ENCODE measurements around the gene KRTAP10-7. TPM values are rescaled to one million over a fixed set of nuclear protein-coding genes. Genes with fewer than 3 reads are reported as not detected.
"Not testable (repeated sequence)": the region's sequence is repeated elsewhere in the genome, so short reads cannot be mapped to it uniquely, and the experiment has no call there.

Gene KRTAP10-7
- total RNA-seq, 1 experiment from 2014 or later = not detected

DNA sequence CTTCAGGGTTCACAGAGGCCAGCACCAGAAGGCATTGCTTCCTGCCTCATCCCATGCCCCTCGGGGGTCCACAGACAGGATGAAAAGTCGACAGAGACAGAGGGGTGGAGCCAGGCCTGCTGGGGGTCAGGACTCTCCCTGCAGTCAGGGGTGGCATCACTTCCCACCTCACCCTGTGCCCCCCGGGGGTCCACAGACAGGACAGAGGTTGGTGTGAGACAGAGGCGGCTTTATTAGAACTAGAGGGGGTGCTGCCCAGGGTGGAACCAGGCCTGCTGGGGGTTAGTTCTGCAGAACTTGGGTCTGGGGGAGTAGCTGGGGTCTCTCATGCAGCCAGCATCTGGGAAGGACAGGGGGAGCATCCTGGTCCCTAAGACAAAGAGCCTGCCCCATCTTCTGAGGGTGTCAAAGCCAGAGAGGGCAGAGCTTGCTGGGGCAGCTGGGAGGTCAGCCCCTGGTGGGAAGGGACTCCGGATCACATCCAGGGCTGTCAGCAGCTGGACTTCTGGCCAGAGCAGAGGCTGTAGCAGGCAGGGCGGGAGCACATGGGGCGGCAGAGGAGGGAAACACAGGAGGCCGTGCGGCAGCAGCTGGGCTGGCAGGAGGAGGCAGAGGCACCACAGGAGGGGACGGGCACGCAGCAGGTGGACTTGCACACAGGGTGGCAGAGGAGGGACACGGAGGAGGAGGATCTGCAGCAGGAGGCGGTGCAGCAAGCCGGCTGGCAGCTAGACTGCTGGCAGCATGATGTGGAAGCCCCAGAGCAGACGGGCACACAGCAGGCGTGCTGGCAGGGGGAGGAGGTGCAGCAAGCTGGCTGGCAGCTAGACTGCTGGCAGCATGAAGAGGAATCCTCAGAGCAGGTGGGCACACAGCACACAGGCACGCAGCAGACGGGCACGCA, 9.2 kb upstream of the KRTAP10-7 start:
- H3K4me2 ChIP-seq (ENCODE audit: low read depth, low read length, poor library complexity, severe bottlenecking) = not testable (repeated sequence)

DNA sequence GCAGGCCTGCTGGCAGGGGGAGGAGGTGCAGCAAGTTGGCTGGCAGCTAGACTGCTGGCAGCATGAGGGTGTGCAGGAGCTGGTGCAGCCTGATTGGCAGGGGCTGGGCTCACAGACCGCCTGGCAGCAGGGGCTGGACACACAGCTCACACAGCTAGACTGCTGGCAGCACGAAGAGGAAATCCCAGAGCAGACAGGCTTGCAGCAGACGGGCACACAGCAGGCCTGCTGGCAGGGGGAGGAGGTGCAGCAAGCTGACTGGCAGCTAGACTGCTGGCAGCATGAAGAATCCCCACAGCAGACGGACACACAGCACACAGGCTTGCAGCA, 8.6 kb upstream of the KRTAP10-7 start:
- not testable (repeated sequence) for H3K27me3 ChIP-seq (ENCODE audit: low read length); H3K4me2 ChIP-seq (ENCODE audit: low read depth, low read length, poor library complexity, severe bottlenecking); H3K4me1 ChIP-seq (ENCODE audit: low read length); H3K79me2 ChIP-seq (ENCODE audit: low read length); H3K9me3 ChIP-seq (ENCODE audit: low read length); H4K20me1 ChIP-seq (ENCODE audit: insufficient read depth, low read depth, low read length); H3K27ac ChIP-seq (ENCODE audit: low read length); H3K9me2 ChIP-seq (replicated peaks; ENCODE audit: insufficient read depth, low read length); H2AFZ ChIP-seq (ENCODE audit: low read length); H3K36me3 ChIP-seq (ENCODE audit: insufficient read depth, low read length); H3K4me3 ChIP-seq (ENCODE audit: low read length); DNase-seq; H3K9ac ChIP-seq (ENCODE audit: low read length)

More for the DNA sequence above, 9.2 kb upstream of the KRTAP10-7 start:
- not testable (repeated sequence) for H3K27me3 ChIP-seq (ENCODE audit: low read length); H3K36me3 ChIP-seq (ENCODE audit: insufficient read depth, low read length); H3K27ac ChIP-seq (ENCODE audit: low read length); H3K9ac ChIP-seq (ENCODE audit: low read length); H3K79me2 ChIP-seq (ENCODE audit: low read length); H2AFZ ChIP-seq (ENCODE audit: low read length); H3K4me1 ChIP-seq (ENCODE audit: low read length); H3K9me2 ChIP-seq (replicated peaks; ENCODE audit: insufficient read depth, low read length); H4K20me1 ChIP-seq (ENCODE audit: insufficient read depth, low read depth, low read length); H3K9me3 ChIP-seq (ENCODE audit: low read length); H3K4me3 ChIP-seq (ENCODE audit: low read length); DNase-seq

DNA sequence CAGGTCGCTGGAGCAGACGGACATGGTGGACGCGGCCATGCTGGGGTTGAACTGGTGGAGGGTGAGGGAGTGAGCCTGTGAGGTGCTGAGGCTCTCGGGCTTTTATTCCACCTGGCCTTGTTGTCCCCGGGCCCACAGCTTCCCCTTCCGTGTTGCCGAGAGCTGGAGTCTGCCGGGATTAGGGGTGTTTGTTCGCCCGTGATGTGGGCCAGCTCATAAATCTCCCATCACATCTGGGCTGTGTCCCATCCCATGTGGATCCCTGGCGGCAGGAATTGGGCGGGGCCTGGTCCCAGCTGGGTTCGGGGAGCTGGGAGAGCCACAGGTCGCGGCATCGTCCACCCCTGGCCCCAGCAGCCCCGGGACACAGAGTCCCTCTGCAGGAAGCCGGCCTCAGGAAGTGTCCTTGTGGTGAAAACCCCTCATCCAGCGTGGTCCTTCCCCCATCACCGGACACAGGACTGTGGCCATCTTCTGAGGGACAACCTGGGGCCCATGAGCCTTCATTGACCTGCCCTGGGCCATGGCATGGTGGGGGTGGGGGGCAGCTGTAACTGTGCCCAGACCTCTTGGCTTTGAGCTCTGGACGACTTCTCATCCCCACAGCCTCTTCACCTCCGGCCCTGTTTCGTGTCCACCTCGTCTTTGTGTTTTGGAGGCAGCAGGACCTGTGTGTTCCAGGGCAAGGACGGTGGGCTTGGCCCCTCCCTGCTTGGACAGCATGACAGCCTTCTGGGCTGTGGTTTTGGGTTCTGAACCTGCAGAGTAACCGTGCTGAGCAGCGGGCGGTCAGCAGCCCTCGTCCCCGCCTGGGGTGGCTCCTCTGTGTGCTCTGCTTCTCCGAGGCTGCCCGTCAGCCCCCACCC, 7.7 kb upstream of the KRTAP10-7 start, which contains the start of gene KRTAP10-6:
Gene KRTAP10-6 (minus strand): TSS at position 60 of the 866 bp plus-strand sequence. CDS start 21 bp downstream, at position 39.
- Histone ChIP-seq H4K20me1 (ENCODE audit: insufficient read depth, low read depth, low read length) (no peaks in the 10 kb centered on the region), H3K4me2 (ENCODE audit: low read depth, low read length, poor library complexity, severe bottlenecking) (no peak within 1 kb of the TSS)

DNA sequence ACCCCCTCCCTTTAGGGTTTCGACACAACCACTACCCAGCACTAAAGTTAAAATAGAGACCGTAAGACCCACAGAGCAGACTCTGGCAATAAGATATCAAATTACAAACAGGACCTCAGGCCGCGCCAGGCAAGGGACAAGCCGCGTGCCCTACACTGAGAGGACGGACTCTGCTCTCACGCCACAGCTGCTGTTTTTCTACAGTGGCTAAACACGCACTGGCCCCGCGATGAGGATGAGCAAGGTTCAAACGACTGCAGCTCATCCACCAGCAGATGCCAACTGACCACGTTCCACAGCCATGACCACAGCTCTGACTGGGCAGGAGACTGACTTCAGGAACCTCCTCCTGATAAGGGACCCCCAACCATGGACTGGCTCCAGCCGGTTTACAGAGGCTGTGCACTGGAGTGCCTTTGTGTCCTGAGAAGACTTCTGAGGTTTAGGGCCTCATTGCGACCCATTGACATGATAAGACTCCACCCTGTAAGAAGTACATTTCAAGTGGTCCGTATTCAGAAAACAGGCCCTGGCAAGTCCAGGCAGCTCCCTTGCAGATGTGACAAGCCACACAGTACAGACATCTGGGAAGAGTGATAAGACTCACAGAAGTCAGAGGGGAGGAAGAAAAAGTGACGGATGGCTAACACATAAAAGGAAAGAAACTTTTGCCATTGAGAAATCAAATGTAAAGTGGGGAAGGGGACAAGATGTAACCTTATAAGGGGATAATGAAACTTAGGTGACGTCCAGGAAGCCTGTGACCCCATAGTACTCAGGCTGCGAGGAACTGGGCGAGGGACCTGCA, 6.6 kb upstream of the KRTAP10-7 start:
- Histone ChIP-seq H3K27me3 (ENCODE audit: low read length) (no peaks in the 10 kb centered on the region), H3K4me2 (ENCODE audit: low read depth, low read length, poor library complexity, severe bottlenecking) (no peak overlapping the region), H4K20me1 (ENCODE audit: insufficient read depth, low read depth, low read length) (no peaks in the 10 kb centered on the region), H3K79me2 (ENCODE audit: low read length) (no peaks in the 10 kb centered on the region), H3K9me2 (replicated peaks; ENCODE audit: insufficient read depth, low read length) (no peaks in the 10 kb centered on the region), H3K4me1 (ENCODE audit: low read length) (no peaks in the 10 kb centered on the region), H3K4me3 (ENCODE audit: low read length) (no peak overlapping the region), H2AFZ (ENCODE audit: low read length) (no peak overlapping the region), H3K27ac (ENCODE audit: low read length) (no peak overlapping the region), H3K36me3 (ENCODE audit: insufficient read depth, low read length) (no peaks in the 10 kb centered on the region), H3K9ac (ENCODE audit: low read length) (no peak overlapping the region), H3K9me3 (ENCODE audit: low read length) (no peaks in the 10 kb centered on the region)
- DNase-seq = no peak

More for the DNA sequence above, 7.7 kb upstream of the KRTAP10-7 start, which contains the start of gene KRTAP10-6:
- Histone ChIP-seq H3K27me3 (ENCODE audit: low read length) (no peaks in the 10 kb centered on the region), H2AFZ (ENCODE audit: low read length) (no peak within 1 kb of the TSS), H3K4me3 (ENCODE audit: low read length) (no peak within 1 kb of the TSS), H3K9me3 (ENCODE audit: low read length) (no peaks in the 10 kb centered on the region), H3K9me2 (replicated peaks; ENCODE audit: insufficient read depth, low read length) (no peaks in the 10 kb centered on the region), H3K36me3 (ENCODE audit: insufficient read depth, low read length) (no peaks in the 10 kb centered on the region), H3K9ac (ENCODE audit: low read length) (no peak within 1 kb of the TSS), H3K27ac (ENCODE audit: low read length) (no peak within 1 kb of the TSS), H3K79me2 (ENCODE audit: low read length) (no peaks in the 10 kb centered on the region), H3K4me1 (ENCODE audit: low read length) (no peaks in the 10 kb centered on the region)
- no peak for DNase-seq

DNA sequence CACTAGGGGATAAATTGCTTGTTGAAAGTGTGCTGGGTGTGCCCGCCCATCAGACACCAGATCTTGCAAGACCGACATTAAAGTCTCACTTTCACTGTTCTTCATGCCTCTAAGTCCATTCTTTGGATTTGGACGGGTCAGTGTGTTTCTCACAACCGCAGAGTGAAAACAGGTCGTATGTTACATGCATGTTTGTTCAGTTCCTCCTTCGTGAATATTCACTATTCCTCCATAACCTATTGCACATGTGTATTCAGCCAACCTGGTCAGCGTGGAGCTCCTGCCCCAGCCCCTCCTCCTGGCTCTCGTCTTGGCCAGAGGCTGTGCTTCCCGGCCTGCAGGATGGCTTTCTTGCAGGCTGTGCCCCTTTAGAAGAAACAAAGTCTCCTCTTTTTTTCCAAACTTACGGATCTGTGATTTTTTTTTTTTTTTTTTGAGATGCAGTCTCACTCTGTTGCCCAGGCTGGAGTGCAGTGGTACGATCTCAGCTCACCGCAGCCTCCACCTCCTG, 5.9 kb upstream of the KRTAP10-7 start:
- Histone ChIP-seq H3K9ac (ENCODE audit: low read length) (no peak overlapping the region), H2AFZ (ENCODE audit: low read length) (no peak overlapping the region), H3K9me2 (replicated peaks; ENCODE audit: insufficient read depth, low read length) (no peaks in the 10 kb centered on the region), H4K20me1 (ENCODE audit: insufficient read depth, low read depth, low read length) (no peaks in the 10 kb centered on the region), H3K4me2 (ENCODE audit: low read depth, low read length, poor library complexity, severe bottlenecking) (no peak overlapping the region), H3K4me1 (ENCODE audit: low read length) (no peaks in the 10 kb centered on the region), H3K79me2 (ENCODE audit: low read length) (no peaks in the 10 kb centered on the region), H3K36me3 (ENCODE audit: insufficient read depth, low read length) (no peaks in the 10 kb centered on the region), H3K27me3 (ENCODE audit: low read length) (no peaks in the 10 kb centered on the region), H3K27ac (ENCODE audit: low read length) (no peak overlapping the region), H3K9me3 (ENCODE audit: low read length) (no peaks in the 10 kb centered on the region), H3K4me3 (ENCODE audit: low read length) (no peak overlapping the region)
- no peak for DNase-seq

DNA sequence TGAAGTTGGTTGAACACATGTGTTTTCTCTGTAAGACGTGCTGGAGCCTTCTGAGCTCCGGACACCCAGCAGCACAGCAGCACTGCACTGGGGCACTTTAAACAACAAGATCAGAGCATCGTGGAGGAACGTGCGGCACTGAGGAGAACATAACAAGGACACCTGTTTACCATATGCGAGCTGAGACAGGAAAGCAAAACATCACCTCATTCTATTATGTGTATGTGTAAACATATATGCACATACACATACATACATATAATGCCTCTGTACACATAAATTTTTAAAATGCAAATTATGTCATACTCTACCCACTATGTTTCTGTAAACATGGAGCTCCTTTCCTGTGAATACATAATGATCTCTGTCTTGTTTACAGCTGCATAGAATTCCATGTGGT, 4.9 kb upstream of the KRTAP10-7 start:
- no peaks in the 10 kb centered on the region for H3K9me3 ChIP-seq (ENCODE audit: low read length)

DNA sequence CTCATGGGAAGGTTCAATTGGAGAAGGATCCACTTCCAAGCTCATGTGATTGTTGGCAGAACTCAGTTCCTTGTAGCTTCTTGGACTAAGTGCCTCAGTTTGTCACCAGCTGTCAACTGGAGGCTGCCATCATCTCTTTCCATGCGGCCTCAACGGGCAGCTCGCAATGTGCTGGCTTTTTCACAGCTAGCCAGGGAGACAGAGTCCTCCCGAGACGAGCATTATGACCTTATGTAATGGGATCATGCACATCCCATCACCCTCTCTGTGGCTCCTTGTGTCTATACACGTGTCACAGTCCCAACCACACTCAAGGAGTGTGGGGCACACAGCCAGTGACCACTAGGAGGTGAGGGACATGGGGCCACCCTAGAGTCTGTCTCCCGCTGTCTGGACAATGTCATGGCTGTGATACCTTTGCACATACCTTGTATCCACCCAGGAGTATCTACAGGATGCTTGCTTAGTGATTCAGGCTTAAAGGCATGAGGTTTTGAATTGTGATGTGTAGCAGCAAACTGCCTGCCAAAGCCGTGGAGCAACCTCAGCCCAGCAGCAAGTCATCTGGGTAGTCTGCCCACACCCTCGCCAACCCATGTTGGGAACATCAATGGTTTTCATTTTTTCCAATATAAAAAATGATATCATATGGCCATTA, 4.2 kb upstream of the KRTAP10-7 start:
- H3K27me3 ChIP-seq (ENCODE audit: low read length) = no peaks in the 10 kb centered on the region
- no peak for DNase-seq
- no peak overlapping the region for H2AFZ ChIP-seq (ENCODE audit: low read length)
- no peaks in the 10 kb centered on the region for H4K20me1 ChIP-seq (ENCODE audit: insufficient read depth, low read depth, low read length)
- H3K9me3 ChIP-seq (ENCODE audit: low read length) = no peaks in the 10 kb centered on the region
- no peak overlapping the region for H3K9ac ChIP-seq (ENCODE audit: low read length)
- H3K9me2 ChIP-seq (replicated peaks; ENCODE audit: insufficient read depth, low read length) = no peaks in the 10 kb centered on the region
- no peaks in the 10 kb centered on the region for H3K79me2 ChIP-seq (ENCODE audit: low read length)
- H3K4me3 ChIP-seq (ENCODE audit: low read length) = no peak overlapping the region
- no peaks in the 10 kb centered on the region for H3K4me1 ChIP-seq (ENCODE audit: low read length)
- no peaks in the 10 kb centered on the region for H3K36me3 ChIP-seq (ENCODE audit: insufficient read depth, low read length)
- no peak overlapping the region for H3K27ac ChIP-seq (ENCODE audit: low read length)
- no peak overlapping the region for H3K4me2 ChIP-seq (ENCODE audit: low read depth, low read length, poor library complexity, severe bottlenecking)

More for the DNA sequence above, 4.9 kb upstream of the KRTAP10-7 start:
- Histone ChIP-seq H3K4me2 (ENCODE audit: low read depth, low read length, poor library complexity, severe bottlenecking) (no peak overlapping the region), H3K36me3 (ENCODE audit: insufficient read depth, low read length) (no peaks in the 10 kb centered on the region), H3K27me3 (ENCODE audit: low read length) (no peaks in the 10 kb centered on the region), H3K79me2 (ENCODE audit: low read length) (no peaks in the 10 kb centered on the region), H3K9me2 (replicated peaks; ENCODE audit: insufficient read depth, low read length) (no peaks in the 10 kb centered on the region), H3K9ac (ENCODE audit: low read length) (no peak overlapping the region), H3K27ac (ENCODE audit: low read length) (no peak overlapping the region), H4K20me1 (ENCODE audit: insufficient read depth, low read depth, low read length) (no peaks in the 10 kb centered on the region), H2AFZ (ENCODE audit: low read length) (no peak overlapping the region), H3K4me3 (ENCODE audit: low read length) (no peak overlapping the region), H3K4me1 (ENCODE audit: low read length) (no peaks in the 10 kb centered on the region)
- no peak for DNase-seq

Data from Karpas-422 (cell line).